Measurements from ENCODE around the gene MZT2B.
A peak's percentile ranks its signal among the peaks of the same experiment; 100 is the strongest.
"Not testable (repeated sequence)": the region's sequence is repeated elsewhere in the genome, so short reads cannot be mapped to it uniquely, and the experiment has no call there.

MZT2B gene

GRCh38 chr2:130190237-130190636 lies 8.2 kb downstream of the MZT2B start:
- TF ChIP-seq CTCF (conservative IDR thresholded peaks at IDR 0.05; ENCODE audit: control insufficient read depth, insufficient read depth, low read depth, low read length), result no peak
- H3K4me3 ChIP-seq (ENCODE audit: control insufficient read depth, low read depth, low read length), result no peak overlapping the region
- DNase-seq (ENCODE audit: low read depth), result no peak

GRCh38 chr2:130191319-130191718 lies 9.3 kb downstream of the MZT2B start:
- not testable (repeated sequence) for DNase-seq (ENCODE audit: low read depth); H3K4me3 ChIP-seq (ENCODE audit: control insufficient read depth, low read depth, low read length)

- DNase-seq (ENCODE audit: low read depth); H3K4me3 ChIP-seq (ENCODE audit: control insufficient read depth, low read depth, low read length): not testable (repeated sequence)
These were observed 10.4 kb downstream of the MZT2B start for GRCh38 chr2:130192451-130192850.

GRCh38 chr2:130193824-130194223 lies 11.8 kb downstream of the MZT2B start:
- not testable (repeated sequence) for H3K4me3 ChIP-seq (ENCODE audit: control insufficient read depth, low read depth, low read length); DNase-seq (ENCODE audit: low read depth)

GRCh38 chr2:130195089-130195635 lies 13.1 kb downstream of the MZT2B start:
- H3K4me3 ChIP-seq (ENCODE audit: control insufficient read depth, low read depth, low read length); DNase-seq (ENCODE audit: low read depth): not testable (repeated sequence)

- not testable (repeated sequence) for DNase-seq (ENCODE audit: low read depth); H3K4me3 ChIP-seq (ENCODE audit: control insufficient read depth, low read depth, low read length)
These were observed 14.0 kb downstream of the MZT2B start for GRCh38 chr2:130196052-130196451.

GRCh38 chr2:130198343-130198742 lies 16.3 kb downstream of the MZT2B start, which contains the start of gene TUBA3E:
TUBA3E (minus strand) TSS chr2:130198439; CDS start chr2:130198360, 79 bp downstream.
- no peak for TF ChIP-seq CTCF (conservative IDR thresholded peaks at IDR 0.05; ENCODE audit: control insufficient read depth, insufficient read depth, low read depth, low read length)
- no peak within 1 kb of the TSS for H3K4me3 ChIP-seq (ENCODE audit: control insufficient read depth, low read depth, low read length)

GRCh38 chr2:130202518-130202917 lies 20.5 kb downstream of the MZT2B start:
- DNase-seq (ENCODE audit: low read depth); H3K4me3 ChIP-seq (ENCODE audit: control insufficient read depth, low read depth, low read length): not testable (repeated sequence)

More at GRCh38 chr2:130198343-130198742, 16.3 kb downstream of the MZT2B start, which contains the start of gene TUBA3E:
- DNase-seq (ENCODE audit: low read depth), result no peak

- not testable (repeated sequence) for DNase-seq (ENCODE audit: low read depth)
These were observed 21.1 kb downstream of the MZT2B start for GRCh38 chr2:130203150-130203549.

GRCh38 chr2:130207051-130207450 lies 25.0 kb downstream of the MZT2B start:
- DNase-seq (ENCODE audit: low read depth), result not testable (repeated sequence)

More at GRCh38 chr2:130203150-130203549, 21.1 kb downstream of the MZT2B start:
- not testable (repeated sequence) for H3K4me3 ChIP-seq (ENCODE audit: control insufficient read depth, low read depth, low read length)

GRCh38 chr2:130219147-130219546 lies 37.1 kb downstream of the MZT2B start:
- DNase-seq (ENCODE audit: low read depth); H3K4me3 ChIP-seq (ENCODE audit: control insufficient read depth, low read depth, low read length): not testable (repeated sequence)

More at GRCh38 chr2:130207051-130207450, 25.0 kb downstream of the MZT2B start:
- not testable (repeated sequence) for H3K4me3 ChIP-seq (ENCODE audit: control insufficient read depth, low read depth, low read length)

GRCh38 chr2:130220505-130220904 lies 38.4 kb downstream of the MZT2B start:
- H3K4me3 ChIP-seq (ENCODE audit: control insufficient read depth, low read depth, low read length); DNase-seq (ENCODE audit: low read depth): not testable (repeated sequence)

GRCh38 chr2:130222523-130222922 lies 40.5 kb downstream of the MZT2B start:
- DNase-seq (ENCODE audit: low read depth); H3K4me3 ChIP-seq (ENCODE audit: control insufficient read depth, low read depth, low read length): not testable (repeated sequence)

GRCh38 chr2:130228005-130228404 lies 45.9 kb downstream of the MZT2B start:
- not testable (repeated sequence) for H3K4me3 ChIP-seq (ENCODE audit: control insufficient read depth, low read depth, low read length); DNase-seq (ENCODE audit: low read depth)

- not testable (repeated sequence) for DNase-seq (ENCODE audit: low read depth); H3K4me3 ChIP-seq (ENCODE audit: control insufficient read depth, low read depth, low read length)
These were observed 46.6 kb downstream of the MZT2B start for GRCh38 chr2:130228467-130229160.

- DNase-seq (ENCODE audit: low read depth), result peak; percentile 20
- H3K4me3 ChIP-seq (ENCODE audit: control insufficient read depth, low read depth, low read length), result not testable (repeated sequence)
These were observed 47.1 kb downstream of the MZT2B start for GRCh38 chr2:130229161-130229510.

GRCh38 chr2:130230376-130230775 lies 48.3 kb downstream of the MZT2B start:
- H3K4me3 ChIP-seq (ENCODE audit: control insufficient read depth, low read depth, low read length); DNase-seq (ENCODE audit: low read depth): not testable (repeated sequence)
